Heart left ventricle (tissue), 16 donors: ENCODE results near the gene FAM131C. TPM values are rescaled to one million over a fixed set of nuclear protein-coding genes. Genes with fewer than 3 reads are reported as not detected.
"Not testable (repeated sequence)": the region's sequence is repeated elsewhere in the genome, so short reads cannot be mapped to it uniquely, and the experiment has no call there.

ENCODE experiments used
- ATAC-seq, 4 donors: fragments of 200-7000 bp; cut with Tn5 transposase; one replicate each; pipeline ENCODE4 v1.9.1; 2020 to 2022; ENCODE audit warnings: moderate library complexity in 4 of 4, mild to moderate bottlenecking in 3 of 4, moderate number of reproducible peaks in 1 of 4
- DNase-seq, 5 donors: peaks; one replicate each; pipeline ENCODE4 v3.0.0-alpha.2; 2020
- H3K27ac ChIP-seq, 12 donors: fragments of 200-600 bp; sonication (generic) in 4 of 12; one replicate each; pipeline versions ENCODE4 v1.5.0 to v1.8.0; 2016 to 2022; ENCODE audit warnings: mild to moderate bottlenecking in 2 of 12
- H3K27me3 ChIP-seq, 9 donors: fragments of 200-600 bp; sonication (generic) in 2 of 9; one replicate each; pipeline versions ENCODE4 v1.5.1 to v1.8.0; 2016 to 2022; ENCODE audit warnings: mild to moderate bottlenecking in 3 of 9
- H3K36me3 ChIP-seq, 9 donors: fragments of 200-600 bp; sonication (generic) in 2 of 9; one replicate each; pipeline versions ENCODE4 v1.5.0 to v1.8.0; 2018 to 2022; ENCODE audit warnings: mild to moderate bottlenecking in 2 of 9
- H3K4me1 ChIP-seq, 12 donors: fragments of 200-600 bp; sonication (generic) in 4 of 12; one replicate each; pipeline versions ENCODE4 v1.5.0 to v1.8.0; 2016 to 2022; ENCODE audit warnings: mild to moderate bottlenecking in 3 of 12
- H3K4me3 ChIP-seq, 12 donors: fragments of 200-600 bp; sonication (generic) in 4 of 12; one replicate each; pipeline versions ENCODE4 v1.5.0 to v1.8.0; 2017 to 2022; ENCODE audit warnings: mild to moderate bottlenecking in 9 of 12, moderate library complexity in 4 of 12
- H3K9me3 ChIP-seq, 12 donors: fragments of 200-600 bp; sonication (generic) in 4 of 12; one replicate each; pipeline versions ENCODE4 v1.5.0 to v1.8.0; 2016 to 2022; ENCODE audit warnings: mild to moderate bottlenecking in 1 of 12
- CTCF ChIP-seq, 12 donors: fragments of 200-600 bp; sonication (generic) in 4 of 12; IDR thresholded peaks; one replicate each; pipeline versions ENCODE4 v1.5.0 to v1.8.0; 2018 to 2022; ENCODE audit warnings: antibody characterized with exemption in 12 of 12, mild to moderate bottlenecking in 5 of 12
- POLR2A ChIP-seq, 2 donors: fragments of 450-650 bp; IDR thresholded peaks; one replicate each; pipeline ENCODE4 v1.6.1; 2017; ENCODE audit warnings: antibody characterized with exemption in 2 of 2, mild to moderate bottlenecking in 2 of 2, moderate library complexity in 2 of 2
- WGBS, 4 donors: extraction: QIAGEN DNeasy Blood & Tissue Kit in 2 of 4; methylation state at CpG; one replicate each; pipeline versions ENCODE4 v1.1.5 to v1.1.7; 2013 to 2018; 5-methylcytosine and 5-hydroxymethylcytosine counted together
- intact Hi-C, 10 donors: fragments of 100-400 bp; cut with DNase I; formaldehyde crosslinking; loops; one replicate each; pipeline versions ENCODE4 v1.11.1 to v1.14.2; 2022
- polyA plus RNA-seq, 2 donors: library from polyadenylated mRNA; stranded (reverse); fragments of 200-250 nt; gene quantifications; one replicate each; pipeline ENCODE4 v1.2.3, GENCODE V29; 2013
- total RNA-seq, 9 donors: library from RNA; depleted of rRNA in 2 of 9; stranded (reverse); fragments of >200 nt in 2 of 9; fragmentation: NEBNext Ultra II Directional in 3 of 9; extraction: Animal tissue kit (Norgen Biotek cat#: 25700) in 3 of 9; gene quantifications; one replicate each; pipeline versions ENCODE4 v1.1.0 to v1.2.4, GENCODE V29; 2016 to 2023
- donor health status: ischemic (EF 13 %, LVEDD 7.1; RV severe dilation, severe dysfunction).
- donor health status: healthy with polysubstance abuse.
- donor health status: DM: no; HTN: yes; CAD: no.
- donor health status: DM: no; HTN: no; CAD: no.
- donor health status: ischemic (EF 25% LVEDD 6.9; RV normal size, moderate dysfunction).
- donor health status: ischemic (EF 25% LVEDD 5.7; RV mildly dilated, moderate dysfunction).
- donor health status: healthy.
- donor health status: DM: yes; HTN: yes; CAD: no.
- donor health status: ischemic (EF 35%, LVEDD 5.7; RV mildly dilated, moderate dysfunction).
- donor health status: nonischemic (EF 11% LVEDD 7.7; RV severe dilation, severe dysfunction).
- donor health status: DM: yes; HTN: yes; CAD: no.
- donor health status: PGD.
- donor health status: ischemic (EF 29% LVEDD 5.4; RV normal size, mild dysfunction).
- donor health status: nonischemic (EF 23%, LVEDD 6.1; RV moderate dilation, normal function).

FAM131C gene
- total and polyA plus RNA-seq, 11 donors: 1.1 to 17.8 (median 3.4) TPM

DNA sequence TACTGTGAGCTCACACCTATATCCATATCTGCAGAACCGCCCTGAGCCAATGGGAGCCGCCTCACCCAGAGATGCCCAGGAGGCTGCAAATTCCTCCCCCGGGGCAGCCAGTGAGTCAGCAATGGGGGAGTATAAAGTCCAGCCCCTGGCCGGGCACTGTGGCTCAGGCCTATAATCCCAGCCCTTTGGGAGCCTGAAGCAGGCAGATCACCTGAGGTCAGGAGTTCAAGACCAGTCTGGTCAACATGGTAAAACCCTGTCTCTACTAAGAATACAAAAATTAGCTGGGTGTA is 34.9 kb downstream of the FAM131C start:
- 74 to 100% (median 80%) methylated on average over 1 to 4 of the region's 4 CpGs for WGBS, 4 donors
- no peaks in the 10 kb centered on the region for H3K9me3 ChIP-seq
- DNase-seq: no peak
- no peaks in the 10 kb centered on the region for H3K27me3 ChIP-seq
- TF ChIP-seq CTCF (IDR thresholded peaks at IDR 0.05): no peak
- no peak overlapping the region for H3K4me3 ChIP-seq
- H3K4me1 ChIP-seq: no peaks in the 10 kb centered on the region
- ATAC-seq: no peak
- H3K36me3 ChIP-seq: no peaks in the 10 kb centered on the region
- no peak overlapping the region for H3K27ac ChIP-seq
- intact Hi-C loops: no loop called here

- not testable (repeated sequence) for H3K9me3 ChIP-seq, ATAC-seq, H3K4me3 ChIP-seq, DNase-seq, H3K27ac ChIP-seq, H3K36me3 ChIP-seq, H3K27me3 ChIP-seq
- 78 to 89% (median 86%) methylated on average over 3 to 10 of the region's 11 CpGs for WGBS, 4 donors
- peaks cover 0 to 11% (median 4%) of the 10 kb centered on the region in 12 donors for H3K4me1 ChIP-seq
- intact Hi-C loops: loop anchor here in 2 of 10 donors (2.0 kb wide), 1 partner anchor 24 kb away; no protein-coding TSS in a partner anchor
These were observed 37.0 kb downstream of the FAM131C start for GRCh38 chr1:16036461-16036860.

DNA sequence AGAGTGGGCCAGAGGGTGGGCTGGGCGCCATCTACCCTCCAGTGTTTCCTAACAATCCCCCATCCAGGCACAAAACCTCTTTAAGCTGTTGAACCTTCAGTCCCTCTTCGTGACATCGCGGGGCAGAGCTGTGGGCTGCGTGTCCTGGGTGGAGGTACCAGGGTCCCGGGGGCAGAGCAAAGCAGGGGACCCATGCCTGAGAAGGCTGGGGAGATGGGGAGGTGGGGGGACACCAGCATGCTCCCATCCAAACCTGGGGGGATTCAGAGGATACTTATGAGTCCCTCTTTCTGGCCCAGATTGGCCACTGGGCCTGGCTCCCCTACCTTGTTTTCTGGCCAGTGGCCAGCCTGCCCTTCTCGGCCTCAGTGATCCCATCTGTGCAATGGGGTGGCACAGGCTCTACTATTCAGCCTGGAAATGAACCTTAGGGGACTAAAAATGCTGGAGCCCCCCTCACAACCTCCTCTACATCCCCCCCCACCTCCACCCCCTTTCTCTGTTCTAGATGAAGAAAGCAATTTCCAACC is 40.3 kb downstream of the FAM131C start:
- WGBS, 4 donors: 56 to 61% (median 59%) methylated on average over 6 to 7 of the region's 7 CpGs; no CpG with 5 or more reads in 1 of the 4 donors
- intact Hi-C loops: loop anchor here in 7 of 10 donors (1.0 to 2.0 kb wide), 3 partner anchors 24 kb away; no protein-coding TSS in a partner anchor

GRCh38 chr1:16032388-16033102 is 40.9 kb downstream of the FAM131C start:
- peaks cover 0 to 11% (median 4%) of the 10 kb centered on the region in 12 donors for H3K4me1 ChIP-seq
- H3K4me3 ChIP-seq: no peak overlapping the region
- ATAC-seq (peak; percentile 81 to 96 (median 93)), DNase-seq (peak; percentile 87 to 93 (median 90))
- H3K9me3 ChIP-seq: no peaks in the 10 kb centered on the region
- H3K36me3 ChIP-seq: no peaks in the 10 kb centered on the region
- peaks cover 0 to 6% (median 0%) of the 10 kb centered on the region in 9 donors for H3K27me3 ChIP-seq
- TF ChIP-seq POLR2A (IDR thresholded peaks at IDR 0.05) (no peak), CTCF (IDR thresholded peaks at IDR 0.05) (peak; percentile 90 to 99 (median 96))
- H3K27ac ChIP-seq: no peak overlapping the region
- WGBS, 4 donors: 47 to 61% (median 49%) methylated on average over 6 to 18 of the region's 18 CpGs
- intact Hi-C loops: loop anchor here in 8 of 10 donors (1.0 to 2.0 kb wide), 3 partner anchors 23 to 25 kb away; no protein-coding TSS in a partner anchor

More for the DNA sequence above, 40.3 kb downstream of the FAM131C start:
- H3K27me3 ChIP-seq, H3K9me3 ChIP-seq, H3K36me3 ChIP-seq, H3K27ac ChIP-seq, ATAC-seq, DNase-seq, H3K4me3 ChIP-seq: not testable (repeated sequence)
- H3K4me1 ChIP-seq: peaks cover 0 to 11% (median 4%) of the 10 kb centered on the region in 12 donors

DNA sequence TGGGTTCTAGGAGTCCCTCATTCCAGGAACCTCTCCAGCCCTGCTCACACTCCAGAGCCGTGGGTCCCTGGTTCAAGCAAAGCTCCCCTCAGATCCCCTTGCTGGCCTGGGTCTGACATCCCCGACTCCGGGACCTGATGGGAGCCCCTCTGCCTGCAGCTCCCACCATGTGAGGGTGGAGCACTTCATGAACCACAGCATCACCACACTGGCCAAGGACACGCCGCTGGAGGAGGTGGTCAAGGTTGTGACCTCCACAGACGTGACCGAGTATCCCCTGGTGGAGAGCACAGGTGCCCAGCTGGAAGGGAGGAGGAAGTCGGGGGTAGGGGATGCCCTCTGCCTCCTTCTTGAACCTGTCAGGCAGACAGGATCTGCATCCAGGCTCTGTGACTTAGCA is 41.9 kb downstream of the FAM131C start:
- Histone ChIP-seq H3K27ac (no peak overlapping the region), H3K4me3 (no peak overlapping the region), H3K27me3 (peaks cover 0 to 10% (median 0%) of the 10 kb centered on the region in 9 donors), H3K4me1 (peaks cover 0 to 19% (median 10%) of the 10 kb centered on the region in 12 donors), H3K36me3 (no peaks in the 10 kb centered on the region), H3K9me3 (no peaks in the 10 kb centered on the region)
- intact Hi-C loops: no loop called here
- DNase-seq (no peak), ATAC-seq (no peak)
- 76 to 86% (median 85%) methylated on average over 7 to 8 of the region's 8 CpGs for WGBS, 4 donors
- TF ChIP-seq POLR2A (IDR thresholded peaks at IDR 0.05): no peak
- no peak for TF ChIP-seq CTCF (IDR thresholded peaks at IDR 0.05)
